ENCODE measurements around the gene ZNF90. TPM values are rescaled to one million over a fixed set of nuclear protein-coding genes. Genes with fewer than 3 reads are reported as not detected.
"Not testable (repeated sequence)": the region's sequence is repeated elsewhere in the genome, so short reads cannot be mapped to it uniquely, and the experiment has no call there.

Gene ZNF90
- total and polyA plus RNA-seq, 2 experiments from 2014 or later, result 1.6 to 1.8 TPM

- H4K20me1 ChIP-seq (ENCODE audit: insufficient read depth), result no peaks in the 10 kb centered on the region
- no peaks in the 10 kb centered on the region for H3F3A ChIP-seq (ENCODE audit: insufficient read depth)
- no peak overlapping the region for H2AFZ ChIP-seq
- no peaks in the 10 kb centered on the region for H3K4me1 ChIP-seq (ENCODE audit: insufficient read depth)
- H3K9ac ChIP-seq, result no peak overlapping the region
- WGBS, 2 experiments (ENCODE audit: low coverage in 1 of 2, low lambda C conversion rate in 2 of 2, missing lambda C conversion rate in 2 of 2), result 97 to 98% methylated on average over 3 of the region's 3 CpGs
- no peaks in the 10 kb centered on the region for H3K36me3 ChIP-seq (ENCODE audit: low read depth)
- no peak overlapping the region for H3K4me2 ChIP-seq (ENCODE audit: unreplicated experiment)
- H3K9me2 ChIP-seq (ENCODE audit: insufficient read depth), result no peaks in the 10 kb centered on the region
- H3K4me3 ChIP-seq, result no peak overlapping the region
- no peaks in the 10 kb centered on the region for H3K79me2 ChIP-seq (ENCODE audit: insufficient read depth)
- no peaks in the 10 kb centered on the region for H3K27me3 ChIP-seq (replicated peaks; ENCODE audit: insufficient read depth)
- no peak overlapping the region for H3K27ac ChIP-seq
- no peaks in the 10 kb centered on the region for H3K9me3 ChIP-seq (ENCODE audit: low read depth)
- TF ChIP-seq EZH2 (IDR thresholded peaks at IDR 0.05; ENCODE audit: insufficient read depth, poor library complexity, severe bottlenecking), result no peak
- no peak for TF ChIP-seq EZH2phosphoT487 (IDR thresholded peaks at IDR 0.05; ENCODE audit: insufficient read depth, low read depth)
- no peak for DNase-seq
- in situ Hi-C loops (cut with MboI), result no loop called here
Observed at GRCh38 chr19:20102097-20102496, 24.3 kb downstream of the ZNF90 start.

GRCh38 chr19:20103091-20103740, 25.4 kb downstream of the ZNF90 start:
- WGBS, 2 experiments (ENCODE audit: low coverage in 1 of 2, low lambda C conversion rate in 2 of 2, missing lambda C conversion rate in 2 of 2), result 87 to 90% methylated on average over 5 of the region's 5 CpGs

GRCh38 chr19:20107301-20107700, 29.5 kb downstream of the ZNF90 start:
- H3K4me2 ChIP-seq (ENCODE audit: unreplicated experiment), result no peak overlapping the region
- no peaks in the 10 kb centered on the region for H3K79me2 ChIP-seq (ENCODE audit: insufficient read depth)
- no peaks in the 10 kb centered on the region for H3K9me2 ChIP-seq (ENCODE audit: insufficient read depth)
- H3F3A ChIP-seq (ENCODE audit: insufficient read depth), result no peaks in the 10 kb centered on the region
- no peak overlapping the region for H3K4me3 ChIP-seq
- WGBS, 2 experiments (ENCODE audit: low coverage in 1 of 2, low lambda C conversion rate in 2 of 2, missing lambda C conversion rate in 2 of 2), result 70 to 72% methylated on average over 3 of the region's 3 CpGs
- in situ Hi-C loops (cut with MboI), result no loop called here
- H3K9ac ChIP-seq, result no peak overlapping the region
- TF ChIP-seq EZH2phosphoT487 (IDR thresholded peaks at IDR 0.05; ENCODE audit: insufficient read depth, low read depth), result no peak
- no peak for TF ChIP-seq EZH2 (IDR thresholded peaks at IDR 0.05; ENCODE audit: insufficient read depth, poor library complexity, severe bottlenecking)
- H2AFZ ChIP-seq, result no peak overlapping the region
- no peak for DNase-seq
- no peak overlapping the region for H3K27ac ChIP-seq
- H3K36me3 ChIP-seq (ENCODE audit: low read depth), result 0 out of 2 replicates have a peak, but pooled peaks cover 3% of the 10 kb centered on the region
- no peaks in the 10 kb centered on the region for H4K20me1 ChIP-seq (ENCODE audit: insufficient read depth)
- H3K9me3 ChIP-seq (ENCODE audit: low read depth), result no peaks in the 10 kb centered on the region
- no peaks in the 10 kb centered on the region for H3K27me3 ChIP-seq (replicated peaks; ENCODE audit: insufficient read depth)
- no peaks in the 10 kb centered on the region for H3K4me1 ChIP-seq (ENCODE audit: insufficient read depth)

More at GRCh38 chr19:20103091-20103740, 25.4 kb downstream of the ZNF90 start:
- H2AFZ ChIP-seq, result no peak overlapping the region
- in situ Hi-C loops (cut with MboI), result no loop called here
- H3K27me3 ChIP-seq (replicated peaks; ENCODE audit: insufficient read depth), result no peaks in the 10 kb centered on the region
- no peaks in the 10 kb centered on the region for H3K9me3 ChIP-seq (ENCODE audit: low read depth)
- no peak overlapping the region for H3K27ac ChIP-seq
- no peak for TF ChIP-seq EZH2 (IDR thresholded peaks at IDR 0.05; ENCODE audit: insufficient read depth, poor library complexity, severe bottlenecking)
- TF ChIP-seq EZH2phosphoT487 (IDR thresholded peaks at IDR 0.05; ENCODE audit: insufficient read depth, low read depth), result no peak
- H3K4me1 ChIP-seq (ENCODE audit: insufficient read depth), result no peaks in the 10 kb centered on the region
- H3K79me2 ChIP-seq (ENCODE audit: insufficient read depth), result no peaks in the 10 kb centered on the region
- no peak for DNase-seq
- H3K36me3 ChIP-seq (ENCODE audit: low read depth), result 0 out of 2 replicates have a peak, but pooled peaks cover 3% of the 10 kb centered on the region
- H3F3A ChIP-seq (ENCODE audit: insufficient read depth), result no peaks in the 10 kb centered on the region
- no peak overlapping the region for H3K4me2 ChIP-seq (ENCODE audit: unreplicated experiment)
- H3K4me3 ChIP-seq, result no peak overlapping the region
- no peaks in the 10 kb centered on the region for H4K20me1 ChIP-seq (ENCODE audit: insufficient read depth)
- H3K9ac ChIP-seq, result no peak overlapping the region
- no peaks in the 10 kb centered on the region for H3K9me2 ChIP-seq (ENCODE audit: insufficient read depth)

- H3K27me3 ChIP-seq (replicated peaks; ENCODE audit: insufficient read depth); DNase-seq; in situ Hi-C loops (cut with MboI); H3F3A ChIP-seq (ENCODE audit: insufficient read depth); H4K20me1 ChIP-seq (ENCODE audit: insufficient read depth); H3K79me2 ChIP-seq (ENCODE audit: insufficient read depth); H3K9ac ChIP-seq; H3K27ac ChIP-seq; H3K4me3 ChIP-seq; H2AFZ ChIP-seq; H3K4me1 ChIP-seq (ENCODE audit: insufficient read depth); H3K36me3 ChIP-seq (ENCODE audit: low read depth); H3K9me2 ChIP-seq (ENCODE audit: insufficient read depth); H3K4me2 ChIP-seq (ENCODE audit: unreplicated experiment): not testable (repeated sequence)
- H3K9me3 ChIP-seq (ENCODE audit: low read depth), result peaks cover 19% of the 10 kb centered on the region
- WGBS, 2 experiments (ENCODE audit: low coverage in 1 of 2, low lambda C conversion rate in 2 of 2, missing lambda C conversion rate in 2 of 2), result 96 to 99% methylated on average over 6 of the region's 6 CpGs
Observed at GRCh38 chr19:20118064-20118839, 40.5 kb downstream of the ZNF90 start.

Data from GM23248 (cell line).